Panc1 (cell line): ENCODE measurements around the gene TPD52L1.

Experiments
- CTCF ChIP-seq: fragments of 450-650 bp; IDR thresholded peaks from 2 replicates; pipeline ENCODE4 v1.5.1; 2017; ENCODE audit warnings: mild to moderate bottlenecking
- POLR2AphosphoS5 ChIP-seq: IDR thresholded peaks from 2 replicates; pipeline ENCODE4 v1.6.1; 2012; ENCODE audit warnings: mild to moderate bottlenecking, low read depth, low read length, moderate library complexity
- REST ChIP-seq, 2 experiments: IDR thresholded peaks; 2 replicates each; pipeline ENCODE4 v1.6.1; 2011 to 2012; ENCODE audit warnings: low read depth in 2 of 2, control low read depth in 1 of 2, low read length in 1 of 2, mild to moderate bottlenecking in 1 of 2, moderate library complexity in 1 of 2; ENCODE audit not compliant: insufficient read depth in 1 of 2
- SIN3A ChIP-seq: IDR thresholded peaks from 2 replicates; pipeline ENCODE4 v1.6.1; 2012; ENCODE audit warnings: low read depth, mild to moderate bottlenecking, low read length, moderate library complexity, borderline replicate concordance; ENCODE audit not compliant: insufficient read depth
- TCF7L2 ChIP-seq: IDR thresholded peaks from 2 replicates; pipeline ENCODE4 v1.6.1; 2011; ENCODE audit warnings: mild to moderate bottlenecking, low read depth, low read length, inconsistent platforms

- no peak for TF ChIP-seq CTCF
- no peak for TF ChIP-seq POLR2AphosphoS5
- TF ChIP-seq REST (IDR thresholded peaks at IDR 0.05; ENCODE audit: insufficient read depth in 1 of 2, low read depth in 2 of 2, low read length in 1 of 2), result no peak
- no peak for TF ChIP-seq TCF7L2
- TF ChIP-seq SIN3A, result no peak
Measured at GRCh38 chr6:125165256-125165655, 11.7 kb downstream of the TPD52L1 start.
